ENCODE measurements around the gene MND1.

MND1 gene

DNA sequence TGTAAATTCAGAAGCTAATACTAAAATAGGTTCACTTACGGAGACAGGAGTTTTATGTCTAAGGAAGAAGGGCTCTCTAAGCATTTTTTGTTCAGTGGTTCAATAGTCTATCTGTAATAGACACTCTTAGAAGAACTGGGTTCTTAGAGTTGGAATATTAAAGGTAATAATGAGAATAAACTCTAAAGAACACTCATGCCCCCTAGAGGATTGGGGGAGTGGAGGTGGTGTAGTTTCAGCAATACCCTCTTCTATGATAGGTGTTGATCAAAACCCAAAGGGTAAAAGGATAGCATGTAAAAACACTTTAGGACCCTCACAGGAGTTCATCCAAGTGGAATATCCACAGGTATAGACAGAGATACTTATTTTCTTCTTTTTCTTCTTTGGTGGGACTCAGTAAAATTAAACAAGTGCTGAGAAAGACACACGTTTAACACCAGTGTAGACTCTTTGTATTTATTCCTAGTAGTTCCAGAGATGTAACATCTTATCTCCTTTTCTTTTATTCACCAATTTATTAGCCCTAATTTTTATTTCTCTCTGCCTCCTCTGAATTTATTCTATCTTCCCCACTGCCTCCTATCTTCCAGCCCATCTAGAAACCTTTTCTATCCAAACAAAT lies 25.7 kb upstream of the MND1 start:
- TF ChIP-seq, protein P1, sequence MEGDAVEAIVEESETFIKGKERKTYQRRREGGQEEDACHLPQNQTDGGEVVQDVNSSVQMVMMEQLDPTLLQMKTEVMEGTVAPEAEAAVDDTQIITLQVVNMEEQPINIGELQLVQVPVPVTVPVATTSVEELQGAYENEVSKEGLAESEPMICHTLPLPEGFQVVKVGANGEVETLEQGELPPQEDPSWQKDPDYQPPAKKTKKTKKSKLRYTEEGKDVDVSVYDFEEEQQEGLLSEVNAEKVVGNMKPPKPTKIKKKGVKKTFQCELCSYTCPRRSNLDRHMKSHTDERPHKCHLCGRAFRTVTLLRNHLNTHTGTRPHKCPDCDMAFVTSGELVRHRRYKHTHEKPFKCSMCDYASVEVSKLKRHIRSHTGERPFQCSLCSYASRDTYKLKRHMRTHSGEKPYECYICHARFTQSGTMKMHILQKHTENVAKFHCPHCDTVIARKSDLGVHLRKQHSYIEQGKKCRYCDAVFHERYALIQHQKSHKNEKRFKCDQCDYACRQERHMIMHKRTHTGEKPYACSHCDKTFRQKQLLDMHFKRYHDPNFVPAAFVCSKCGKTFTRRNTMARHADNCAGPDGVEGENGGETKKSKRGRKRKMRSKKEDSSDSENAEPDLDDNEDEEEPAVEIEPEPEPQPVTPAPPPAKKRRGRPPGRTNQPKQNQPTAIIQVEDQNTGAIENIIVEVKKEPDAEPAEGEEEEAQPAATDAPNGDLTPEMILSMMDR (IDR thresholded peaks at IDR 0.05; ENCODE audit: low read depth, low read length): peak; percentile 77
- H3K4me3 ChIP-seq (replicated peaks in 1 of 2; ENCODE audit: low read depth in 2 of 2, low read length in 2 of 2): no peak overlapping the region
- DNase-seq (ENCODE audit: low read depth in 2 of 2): peak; percentile 70 to 72

DNA sequence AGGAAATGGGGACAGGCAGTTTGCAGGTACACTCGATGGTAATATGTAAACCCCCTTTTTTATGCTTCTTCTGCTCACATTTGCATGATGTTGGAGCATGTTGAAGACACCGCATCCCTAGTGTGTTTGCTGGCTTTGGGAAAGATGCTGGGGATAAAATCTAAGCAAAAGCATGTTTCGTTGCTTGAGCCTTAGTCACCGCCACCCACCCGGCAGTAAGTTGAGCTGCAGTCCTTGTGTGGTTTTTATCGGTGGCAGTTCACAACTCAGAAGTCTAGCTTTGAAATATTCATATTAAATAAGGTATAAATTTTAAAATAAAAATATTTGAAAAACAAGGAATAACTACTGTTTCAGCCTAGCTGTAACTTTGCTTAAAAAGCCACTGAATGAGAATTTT lies 21.7 kb upstream of the MND1 start:
- no peak for DNase-seq (ENCODE audit: low read depth in 2 of 2)
- TF ChIP-seq, protein P1 (IDR thresholded peaks at IDR 0.05; ENCODE audit: low read depth, low read length): no peak
- H3K4me3 ChIP-seq (replicated peaks in 1 of 2; ENCODE audit: low read depth in 2 of 2, low read length in 2 of 2): no peak overlapping the region

GRCh38 chr4:153324046-153324445 lies 20.4 kb upstream of the MND1 start:
- H3K4me3 ChIP-seq (replicated peaks in 1 of 2; ENCODE audit: low read depth in 2 of 2, low read length in 2 of 2): no peak overlapping the region
- DNase-seq (ENCODE audit: low read depth in 2 of 2): no peak
- TF ChIP-seq, protein P1 (IDR thresholded peaks at IDR 0.05; ENCODE audit: low read depth, low read length): no peak

GRCh38 chr4:153325558-153325957 lies 18.9 kb upstream of the MND1 start:
- TF ChIP-seq, protein P1 (IDR thresholded peaks at IDR 0.05; ENCODE audit: low read depth, low read length): no peak
- no peak for DNase-seq (ENCODE audit: low read depth in 2 of 2)
- H3K4me3 ChIP-seq (replicated peaks in 1 of 2; ENCODE audit: low read depth in 2 of 2, low read length in 2 of 2): no peak overlapping the region

DNA sequence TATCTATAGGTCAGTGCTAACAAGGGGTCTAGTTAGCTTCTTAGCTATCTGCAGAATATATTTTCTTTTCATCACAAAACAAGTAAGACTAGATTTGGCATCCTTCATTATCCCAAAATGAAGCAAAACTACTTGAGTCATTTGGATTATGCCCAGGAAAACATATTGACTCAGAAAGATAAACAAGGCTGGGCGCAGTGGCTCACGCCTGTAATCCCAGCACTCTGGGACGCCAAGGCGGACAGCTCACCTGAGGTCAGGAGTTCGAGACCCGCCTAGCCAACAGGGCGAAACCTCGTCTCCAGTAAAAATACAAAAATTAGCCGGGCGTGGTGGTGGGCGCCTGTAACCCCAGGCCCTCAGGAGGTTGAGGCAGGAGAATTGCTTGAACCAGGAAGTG lies 18.0 kb upstream of the MND1 start:
- peak; percentile 56 to 87 for DNase-seq (ENCODE audit: low read depth in 2 of 2)
- no peak overlapping the region for H3K4me3 ChIP-seq (replicated peaks in 1 of 2; ENCODE audit: low read depth in 2 of 2, low read length in 2 of 2)
- TF ChIP-seq, protein P1 (IDR thresholded peaks at IDR 0.05; ENCODE audit: low read depth, low read length): no peak

- H3K4me3 ChIP-seq (replicated peaks in 1 of 2; ENCODE audit: low read depth in 2 of 2, low read length in 2 of 2): no peak overlapping the region
- DNase-seq (ENCODE audit: low read depth in 2 of 2): no peak
- TF ChIP-seq, protein P1 (IDR thresholded peaks at IDR 0.05; ENCODE audit: low read depth, low read length): no peak
These were observed 17.2 kb upstream of the MND1 start for GRCh38 chr4:153327247-153327646.

DNA sequence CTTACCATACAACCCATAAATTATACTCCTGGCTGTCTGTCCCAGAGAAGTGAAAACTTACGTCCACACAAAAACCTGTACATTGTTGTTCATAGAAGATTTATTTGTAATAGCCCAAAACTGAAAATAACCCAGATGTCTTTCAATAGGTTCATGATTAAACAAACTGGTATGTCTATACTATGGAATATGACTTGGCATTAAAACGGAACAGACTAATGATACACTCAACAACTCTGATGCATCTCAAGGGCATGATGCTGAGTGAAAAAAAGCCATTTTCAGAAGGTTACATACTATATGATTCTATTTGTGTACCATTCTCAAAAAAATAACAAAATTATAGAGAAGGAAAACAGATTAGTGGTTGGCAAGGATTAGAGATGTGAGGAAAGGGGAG lies 11.6 kb upstream of the MND1 start:
- DNase-seq (ENCODE audit: low read depth in 2 of 2): peak in 1 of 2 donors; percentile 59
- H3K4me3 ChIP-seq (replicated peaks in 1 of 2; ENCODE audit: low read depth in 2 of 2, low read length in 2 of 2): no peak overlapping the region
- TF ChIP-seq, protein P1 (IDR thresholded peaks at IDR 0.05; ENCODE audit: low read depth, low read length): no peak

Measured in cardiac fibroblast (primary cell).